WTC11 (cell line): ENCODE data around the gene TGFBI. TPM values are rescaled to one million over a fixed set of nuclear protein-coding genes. Genes with fewer than 3 reads are reported as not detected.

Experiments used
- ATAC-seq: fragments of 200-7000 bp; cut with Tn5 transposase; 2 replicates; pipeline ENCODE4 v1.10.0; 2021; ENCODE audit warnings: mild to moderate bottlenecking, moderate library complexity
- CTCF ChIA-PET: fragments of 300-600 bp; sonication (Branson Sonifier 250); formaldehyde crosslinking; loops from one replicate; lab custom pipeline; 2021; ENCODE audit warnings: antibody characterized with exemption; lab: Charles Lee
- POLR2A ChIA-PET: fragments of 350-600 bp; sonication (Branson Sonifier 250); formaldehyde crosslinking; loops from one replicate; lab custom pipeline; 2021; ENCODE audit warnings: antibody characterized with exemption; lab: Charles Lee
- DNase-seq: peaks from one replicate; pipeline ENCODE4 v3.0.0; 2021; ENCODE audit warnings: low spot score
- H3K27ac Mint-ChIP-seq: 2 replicates; pipeline ENCODE4 v1.8.0; 2021; ENCODE audit warnings: mixed read lengths
- H3K27me3 Mint-ChIP-seq: 2 replicates; pipeline ENCODE4 v1.8.0; 2021; ENCODE audit warnings: low read depth, mild to moderate bottlenecking, moderate library complexity, mixed read lengths
- H3K36me3 Mint-ChIP-seq: 2 replicates; pipeline ENCODE4 v1.8.0; 2021; ENCODE audit warnings: mixed read lengths
- H3K4me1 Mint-ChIP-seq: 2 replicates; pipeline ENCODE4 v1.8.0; 2022; ENCODE audit warnings: mixed read lengths
- H3K4me3 Mint-ChIP-seq: 2 replicates; pipeline ENCODE4 v1.8.0; 2021; ENCODE audit warnings: mild to moderate bottlenecking, moderate library complexity, mixed read lengths
- H3K9me3 Mint-ChIP-seq: 2 replicates; pipeline ENCODE4 v1.8.0; 2021; ENCODE audit warnings: mixed read lengths
- CBFB ChIP-seq: sonication (generic); formaldehyde crosslinking; IDR thresholded peaks from 2 replicates; pipeline ENCODE4 v1.8.1; 2022; ENCODE audit warnings: mild to moderate bottlenecking, low read depth, missing genetic modification reagents
- CREB1 ChIP-seq: sonication (generic); formaldehyde crosslinking; IDR thresholded peaks from 2 replicates; pipeline ENCODE4 v1.8.0; 2023; ENCODE audit warnings: mild to moderate bottlenecking, missing genetic modification reagents
- EMX1 ChIP-seq: fragments of 250-450 bp; sonication (Bioruptor Pico); IDR thresholded peaks from 2 replicates; pipeline ENCODE4 v1.8.0; 2021; ENCODE audit warnings: mild to moderate bottlenecking
- FOXK1 ChIP-seq: sonication (generic); formaldehyde crosslinking; IDR thresholded peaks from 2 replicates; pipeline ENCODE4 v1.8.0; 2022; ENCODE audit warnings: mild to moderate bottlenecking, moderate library complexity, missing genetic modification reagents
- HMGA2 ChIP-seq: fragments of 250-450 bp; sonication (Bioruptor Pico); IDR thresholded peaks from 2 replicates; pipeline ENCODE4 v1.4.0; 2021; ENCODE audit warnings: mild to moderate bottlenecking, moderate library complexity
- JUN ChIP-seq: sonication (generic); formaldehyde crosslinking; IDR thresholded peaks from 2 replicates; pipeline ENCODE4 v1.8.0; 2023; ENCODE audit warnings: mild to moderate bottlenecking, missing genetic modification reagents
- RELA ChIP-seq: sonication (generic); formaldehyde crosslinking; IDR thresholded peaks from 2 replicates; pipeline ENCODE4 v1.8.1; 2022; ENCODE audit warnings: missing genetic modification reagents, mild to moderate bottlenecking, borderline replicate concordance
- SMAD3 ChIP-seq: sonication (generic); formaldehyde crosslinking; IDR thresholded peaks from 2 replicates; pipeline ENCODE4 v1.8.0; 2022; ENCODE audit warnings: missing genetic modification reagents, mild to moderate bottlenecking, borderline replicate concordance
- SOX15 ChIP-seq: fragments of 250-450 bp; sonication (Bioruptor Pico); IDR thresholded peaks from 2 replicates; pipeline ENCODE4 v1.9.0; 2021; ENCODE audit warnings: mild to moderate bottlenecking
- SP1 ChIP-seq: sonication (generic); formaldehyde crosslinking; conservative IDR thresholded peaks from 2 replicates; pipeline ENCODE4 v1.8.1; 2022; ENCODE audit warnings: missing genetic modification reagents
- TEAD1 ChIP-seq: sonication (generic); formaldehyde crosslinking; IDR thresholded peaks from 2 replicates; pipeline ENCODE4 v1.8.0; 2022; ENCODE audit warnings: mild to moderate bottlenecking, missing genetic modification reagents
- total RNA-seq: library from RNA; stranded (reverse); gene quantifications from 3 replicates; pipeline ENCODE4 v1.2.3, GENCODE V29; 2021
- TF ChIP-seq, protein P1 (sequence below): sonication (generic); formaldehyde crosslinking; IDR thresholded peaks from 2 replicates; pipeline ENCODE4 v1.8.1; 2023; ENCODE audit warnings: mild to moderate bottlenecking, missing genetic modification reagents, moderate library complexity
- TF ChIP-seq, protein P2 (sequence below): fragments of 250-450 bp; sonication (Bioruptor Pico); IDR thresholded peaks from 2 replicates; pipeline ENCODE4 v1.9.0; 2021; ENCODE audit warnings: mild to moderate bottlenecking
- TF ChIP-seq, protein P3 (sequence below): sonication (generic); formaldehyde crosslinking; IDR thresholded peaks from 2 replicates; pipeline ENCODE4 v1.8.1; 2023; ENCODE audit warnings: mild to moderate bottlenecking, missing genetic modification reagents
- TF ChIP-seq, protein P4 (sequence below): sonication (generic); formaldehyde crosslinking; IDR thresholded peaks from 2 replicates; pipeline ENCODE4 v1.8.0; 2023; ENCODE audit warnings: missing genetic modification reagents
- TF ChIP-seq, protein P5 (sequence below): sonication (generic); formaldehyde crosslinking; IDR thresholded peaks from 2 replicates; pipeline ENCODE4 v1.8.1; 2023; ENCODE audit warnings: mild to moderate bottlenecking, missing genetic modification reagents
- TF ChIP-seq, protein P6 (sequence below): sonication (generic); formaldehyde crosslinking; IDR thresholded peaks from 2 replicates; pipeline ENCODE4 v1.8.1; 2022; ENCODE audit warnings: mild to moderate bottlenecking, missing genetic modification reagents, moderate library complexity, borderline replicate concordance
- TF ChIP-seq, protein P7 (sequence below): sonication (generic); formaldehyde crosslinking; IDR thresholded peaks from 2 replicates; pipeline ENCODE4 v1.8.1; 2023; ENCODE audit warnings: mild to moderate bottlenecking, moderate library complexity, missing genetic modification reagents

Gene TGFBI
- total RNA-seq, 1 experiment from 2014 or later, result 7.2 TPM

DNA sequence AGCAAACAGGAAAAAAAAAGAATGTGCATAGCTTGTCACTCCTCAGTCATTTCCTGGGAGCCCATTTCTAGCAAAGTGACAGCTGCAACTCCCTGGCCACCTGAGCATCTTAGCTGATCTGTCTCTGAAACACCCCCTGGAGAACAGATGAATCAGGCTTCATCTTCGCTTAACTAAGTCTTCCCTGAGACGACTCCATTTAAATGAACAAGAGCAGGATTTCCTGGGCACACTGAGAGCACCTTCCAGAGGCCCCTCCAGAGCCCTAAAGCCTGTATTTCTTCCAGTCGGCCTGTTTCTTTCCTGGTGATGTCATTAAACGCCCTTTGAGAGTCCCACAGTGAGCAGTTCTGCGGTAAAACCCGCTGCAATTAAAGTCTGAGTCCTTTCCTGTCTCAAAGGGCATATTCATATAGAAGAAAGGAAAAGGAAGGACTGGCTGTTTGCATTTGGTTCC, 13.9 kb downstream of the TGFBI start:
- H3K4me1 Mint-ChIP-seq, result peaks cover 18% of the 10 kb centered on the region
- H3K27ac Mint-ChIP-seq, result no peak overlapping the region
- peaks cover 6% of the 10 kb centered on the region; the same call in 1 of the 2 replicates for H3K36me3 Mint-ChIP-seq
- peaks cover 27% of the 10 kb centered on the region for H3K27me3 Mint-ChIP-seq
- no peak for DNase-seq
- ChIA-PET CTCF (interaction anchor here (3.0 kb wide), 1 partner anchor 15 kb away, joined by 12 read pairs; no protein-coding TSS in a partner anchor), POLR2A (no interaction called here)
- no peak overlapping the region for H3K4me3 Mint-ChIP-seq
- peak; percentile 60 for ATAC-seq
- H3K9me3 Mint-ChIP-seq, result peaks cover 6% of the 10 kb centered on the region
- TF ChIP-seq SOX15 (CRISPR knock-in tag) (no peak), SMAD3 (no peak), RELA (CRISPR knock-in tag) (no peak), CREB1 (CRISPR knock-in tag) (no peak)
- TF ChIP-seq, protein P1, sequence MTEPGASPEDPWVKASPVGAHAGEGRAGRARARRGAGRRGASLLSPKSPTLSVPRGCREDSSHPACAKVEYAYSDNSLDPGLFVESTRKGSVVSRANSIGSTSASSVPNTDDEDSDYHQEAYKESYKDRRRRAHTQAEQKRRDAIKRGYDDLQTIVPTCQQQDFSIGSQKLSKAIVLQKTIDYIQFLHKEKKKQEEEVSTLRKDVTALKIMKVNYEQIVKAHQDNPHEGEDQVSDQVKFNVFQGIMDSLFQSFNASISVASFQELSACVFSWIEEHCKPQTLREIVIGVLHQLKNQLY (CRISPR knock-in tag), result no peak
- TF ChIP-seq, protein P2, sequence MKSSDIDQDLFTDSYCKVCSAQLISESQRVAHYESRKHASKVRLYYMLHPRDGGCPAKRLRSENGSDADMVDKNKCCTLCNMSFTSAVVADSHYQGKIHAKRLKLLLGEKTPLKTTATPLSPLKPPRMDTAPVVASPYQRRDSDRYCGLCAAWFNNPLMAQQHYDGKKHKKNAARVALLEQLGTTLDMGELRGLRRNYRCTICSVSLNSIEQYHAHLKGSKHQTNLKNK, result no peak
- TF ChIP-seq, all 79 proteins: peak for 0

DNA sequence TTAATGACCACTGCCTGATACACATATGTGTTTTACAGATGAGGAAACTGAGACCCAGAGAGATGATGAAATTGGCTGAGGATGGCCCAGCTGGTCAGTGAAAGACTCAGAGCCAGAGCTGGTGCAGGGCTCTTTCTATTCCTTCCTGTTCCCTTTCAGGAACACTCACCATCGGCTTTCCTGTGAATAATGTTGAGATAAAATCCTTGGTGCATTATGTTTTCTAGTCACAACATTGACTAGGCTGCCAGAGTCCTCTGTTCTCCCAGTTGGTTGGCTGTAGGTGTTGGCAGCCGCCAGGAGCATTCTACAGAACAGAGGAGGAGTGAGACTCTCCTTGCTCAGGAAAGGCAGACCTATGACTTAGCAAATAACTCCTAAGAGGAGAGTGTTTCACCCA, 14.8 kb downstream of the TGFBI start:
- peaks cover 18% of the 10 kb centered on the region for H3K4me1 Mint-ChIP-seq
- H3K27ac Mint-ChIP-seq, result no peak overlapping the region
- POLR2A ChIA-PET, result no interaction called here
- TF ChIP-seq SP1 (CRISPR knock-in tag), result no peak
- TF ChIP-seq, protein P3, sequence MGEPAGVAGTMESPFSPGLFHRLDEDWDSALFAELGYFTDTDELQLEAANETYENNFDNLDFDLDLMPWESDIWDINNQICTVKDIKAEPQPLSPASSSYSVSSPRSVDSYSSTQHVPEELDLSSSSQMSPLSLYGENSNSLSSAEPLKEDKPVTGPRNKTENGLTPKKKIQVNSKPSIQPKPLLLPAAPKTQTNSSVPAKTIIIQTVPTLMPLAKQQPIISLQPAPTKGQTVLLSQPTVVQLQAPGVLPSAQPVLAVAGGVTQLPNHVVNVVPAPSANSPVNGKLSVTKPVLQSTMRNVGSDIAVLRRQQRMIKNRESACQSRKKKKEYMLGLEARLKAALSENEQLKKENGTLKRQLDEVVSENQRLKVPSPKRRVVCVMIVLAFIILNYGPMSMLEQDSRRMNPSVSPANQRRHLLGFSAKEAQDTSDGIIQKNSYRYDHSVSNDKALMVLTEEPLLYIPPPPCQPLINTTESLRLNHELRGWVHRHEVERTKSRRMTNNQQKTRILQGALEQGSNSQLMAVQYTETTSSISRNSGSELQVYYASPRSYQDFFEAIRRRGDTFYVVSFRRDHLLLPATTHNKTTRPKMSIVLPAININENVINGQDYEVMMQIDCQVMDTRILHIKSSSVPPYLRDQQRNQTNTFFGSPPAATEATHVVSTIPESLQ (CRISPR knock-in tag), result no peak
- TF ChIP-seq, protein P4, sequence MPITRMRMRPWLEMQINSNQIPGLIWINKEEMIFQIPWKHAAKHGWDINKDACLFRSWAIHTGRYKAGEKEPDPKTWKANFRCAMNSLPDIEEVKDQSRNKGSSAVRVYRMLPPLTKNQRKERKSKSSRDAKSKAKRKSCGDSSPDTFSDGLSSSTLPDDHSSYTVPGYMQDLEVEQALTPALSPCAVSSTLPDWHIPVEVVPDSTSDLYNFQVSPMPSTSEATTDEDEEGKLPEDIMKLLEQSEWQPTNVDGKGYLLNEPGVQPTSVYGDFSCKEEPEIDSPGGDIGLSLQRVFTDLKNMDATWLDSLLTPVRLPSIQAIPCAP (CRISPR knock-in tag), result no peak
- no peak for TF ChIP-seq CBFB (CRISPR knock-in tag)
- TF ChIP-seq FOXK1 (CRISPR knock-in tag), result no peak
- TF ChIP-seq, protein P5, sequence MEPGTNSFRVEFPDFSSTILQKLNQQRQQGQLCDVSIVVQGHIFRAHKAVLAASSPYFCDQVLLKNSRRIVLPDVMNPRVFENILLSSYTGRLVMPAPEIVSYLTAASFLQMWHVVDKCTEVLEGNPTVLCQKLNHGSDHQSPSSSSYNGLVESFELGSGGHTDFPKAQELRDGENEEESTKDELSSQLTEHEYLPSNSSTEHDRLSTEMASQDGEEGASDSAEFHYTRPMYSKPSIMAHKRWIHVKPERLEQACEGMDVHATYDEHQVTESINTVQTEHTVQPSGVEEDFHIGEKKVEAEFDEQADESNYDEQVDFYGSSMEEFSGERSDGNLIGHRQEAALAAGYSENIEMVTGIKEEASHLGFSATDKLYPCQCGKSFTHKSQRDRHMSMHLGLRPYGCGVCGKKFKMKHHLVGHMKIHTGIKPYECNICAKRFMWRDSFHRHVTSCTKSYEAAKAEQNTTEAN (CRISPR knock-in tag), result no peak
- TF ChIP-seq, protein P6, sequence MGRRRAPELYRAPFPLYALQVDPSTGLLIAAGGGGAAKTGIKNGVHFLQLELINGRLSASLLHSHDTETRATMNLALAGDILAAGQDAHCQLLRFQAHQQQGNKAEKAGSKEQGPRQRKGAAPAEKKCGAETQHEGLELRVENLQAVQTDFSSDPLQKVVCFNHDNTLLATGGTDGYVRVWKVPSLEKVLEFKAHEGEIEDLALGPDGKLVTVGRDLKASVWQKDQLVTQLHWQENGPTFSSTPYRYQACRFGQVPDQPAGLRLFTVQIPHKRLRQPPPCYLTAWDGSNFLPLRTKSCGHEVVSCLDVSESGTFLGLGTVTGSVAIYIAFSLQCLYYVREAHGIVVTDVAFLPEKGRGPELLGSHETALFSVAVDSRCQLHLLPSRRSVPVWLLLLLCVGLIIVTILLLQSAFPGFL (CRISPR knock-in tag), result no peak
- no peak for TF ChIP-seq EMX1 (CRISPR knock-in tag)
- TF ChIP-seq TEAD1 (CRISPR knock-in tag), result no peak
- TF ChIP-seq JUN, result no peak
- no peak for TF ChIP-seq HMGA2 (CRISPR knock-in tag)
- TF ChIP-seq, protein P7, sequence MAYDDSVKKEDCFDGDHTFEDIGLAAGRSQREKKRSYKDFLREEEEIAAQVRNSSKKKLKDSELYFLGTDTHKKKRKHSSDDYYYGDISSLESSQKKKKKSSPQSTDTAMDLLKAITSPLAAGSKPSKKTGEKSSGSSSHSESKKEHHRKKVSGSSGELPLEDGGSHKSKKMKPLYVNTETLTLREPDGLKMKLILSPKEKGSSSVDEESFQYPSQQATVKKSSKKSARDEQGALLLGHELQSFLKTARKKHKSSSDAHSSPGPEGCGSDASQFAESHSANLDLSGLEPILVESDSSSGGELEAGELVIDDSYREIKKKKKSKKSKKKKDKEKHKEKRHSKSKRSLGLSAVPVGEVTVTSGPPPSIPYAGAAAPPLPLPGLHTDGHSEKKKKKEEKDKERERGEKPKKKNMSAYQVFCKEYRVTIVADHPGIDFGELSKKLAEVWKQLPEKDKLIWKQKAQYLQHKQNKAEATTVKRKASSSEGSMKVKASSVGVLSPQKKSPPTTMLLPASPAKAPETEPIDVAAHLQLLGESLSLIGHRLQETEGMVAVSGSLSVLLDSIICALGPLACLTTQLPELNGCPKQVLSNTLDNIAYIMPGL, result no peak
- peaks cover 22% of the 10 kb centered on the region for H3K27me3 Mint-ChIP-seq
- H3K4me3 Mint-ChIP-seq, result no peak overlapping the region
- no peak for ATAC-seq
- H3K9me3 Mint-ChIP-seq, result peaks cover 3% of the 10 kb centered on the region; the same call in 1 of the 2 replicates
- no peak for DNase-seq
- CTCF ChIA-PET, result interaction anchor here (1.3 kb wide), 1 partner anchor 14 kb away, joined by 7 read pairs; no protein-coding TSS in a partner anchor
- no peaks in the 10 kb centered on the region for H3K36me3 Mint-ChIP-seq
